GM21367 (cell line): Measurements from ENCODE around the gene COPS6.
A peak's percentile ranks its signal among the peaks of the same experiment; 100 is the strongest.

Source experiments
- ATAC-seq: cut with Tn5 transposase; IDR thresholded peaks from one replicate; pipeline ENCODE4 v1.9.1; 2021; ENCODE audit not compliant: unreplicated experiment

The COPS6 gene

GRCh38 chr7:100079024-100079560, 9.7 kb upstream of the COPS6 start:
- no peak for ATAC-seq

- ATAC-seq = no peak
These were observed 7.7 kb upstream of the COPS6 start for GRCh38 chr7:100080907-100081534.

DNA sequence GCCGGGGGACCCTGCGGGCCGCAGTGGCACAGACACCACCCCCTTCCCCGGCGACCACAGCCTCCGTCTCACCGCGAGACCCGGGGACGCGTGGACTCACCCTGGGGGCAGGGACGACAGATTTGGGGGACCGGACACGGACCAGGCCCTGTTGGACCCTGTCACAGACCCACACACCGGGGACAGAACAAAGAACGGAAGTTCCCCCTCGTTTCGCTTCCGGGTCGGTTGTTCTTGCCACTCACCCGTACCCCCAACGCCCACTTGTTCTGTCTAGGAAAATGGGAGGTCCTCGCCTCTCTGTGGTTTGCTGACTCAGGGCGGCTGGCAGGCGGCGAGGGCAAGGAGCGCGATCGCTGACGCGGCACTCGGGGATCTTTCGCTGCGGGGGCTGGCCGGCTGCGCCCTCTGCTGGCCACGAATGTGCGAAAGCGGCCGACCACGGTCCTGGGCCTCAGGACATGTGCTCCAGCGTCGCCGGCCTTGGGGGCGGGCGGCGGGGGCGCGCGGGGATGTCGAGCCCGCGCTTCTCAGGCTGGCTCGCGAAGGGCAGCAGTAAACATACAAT, 7.2 kb upstream of the COPS6 start, which contains the start of gene ZNF3:
Gene ZNF3 (minus strand): TSS at position 189 of the 568 bp plus-strand sequence. CDS start 4,366 bp downstream, outside the sequence.
- peak; percentile 63 for ATAC-seq

- no peak for ATAC-seq
These were observed 5.8 kb upstream of the COPS6 start for GRCh38 chr7:100082978-100083377.

DNA sequence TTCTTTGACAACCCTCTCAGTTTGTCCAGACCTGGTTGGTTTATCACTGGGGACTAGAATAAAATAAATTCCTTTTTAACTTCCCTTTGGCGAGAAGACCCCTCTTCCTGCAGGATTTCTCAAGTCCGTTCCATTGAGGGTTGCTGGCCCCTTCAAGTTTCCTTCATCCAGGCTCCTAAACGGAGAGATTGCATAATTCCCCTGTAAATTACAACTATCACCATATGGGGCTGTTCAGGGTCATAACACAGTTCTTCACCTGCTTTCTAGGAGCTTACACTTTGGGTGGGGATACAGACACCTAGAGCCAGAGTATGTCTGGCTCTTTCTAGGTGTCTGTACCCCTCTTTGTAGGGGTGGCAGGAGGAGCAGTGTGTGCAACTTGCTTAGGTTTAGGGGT, 3.3 kb upstream of the COPS6 start:
- ATAC-seq = no peak

DNA sequence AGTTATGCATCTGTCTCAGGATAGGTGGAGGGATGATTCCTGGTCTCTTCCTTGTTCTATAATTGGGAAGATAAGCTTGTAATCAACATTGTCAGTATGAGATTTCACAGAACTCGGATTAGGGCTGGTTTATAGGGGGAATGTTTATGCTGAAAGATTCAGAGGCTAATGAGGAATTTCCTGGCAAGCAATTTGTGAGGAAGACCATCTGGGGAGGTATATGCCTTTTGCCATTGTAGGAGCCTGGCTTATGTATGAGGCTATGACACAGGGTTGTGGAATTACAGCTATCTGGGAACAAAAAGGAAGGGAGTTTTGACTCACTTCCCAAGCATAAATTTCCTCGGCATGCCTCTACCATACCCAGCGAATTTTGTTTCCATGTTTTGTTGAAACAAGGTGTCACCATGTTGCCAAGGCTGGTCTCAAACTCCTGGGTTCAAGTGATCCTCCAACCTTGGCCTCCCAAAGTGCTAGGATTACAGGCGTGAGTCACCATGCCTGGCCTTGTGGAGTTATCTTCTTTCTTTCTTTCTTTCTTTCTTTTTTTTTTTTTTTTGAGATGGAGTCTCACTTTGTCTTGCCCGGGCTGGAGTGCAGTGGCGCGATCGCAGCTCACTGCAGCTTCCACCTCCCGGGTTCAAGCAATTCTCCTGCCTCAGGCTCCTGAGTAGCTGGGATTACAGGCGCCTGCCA, 1.6 kb upstream of the COPS6 start:
- ATAC-seq = no peak

DNA sequence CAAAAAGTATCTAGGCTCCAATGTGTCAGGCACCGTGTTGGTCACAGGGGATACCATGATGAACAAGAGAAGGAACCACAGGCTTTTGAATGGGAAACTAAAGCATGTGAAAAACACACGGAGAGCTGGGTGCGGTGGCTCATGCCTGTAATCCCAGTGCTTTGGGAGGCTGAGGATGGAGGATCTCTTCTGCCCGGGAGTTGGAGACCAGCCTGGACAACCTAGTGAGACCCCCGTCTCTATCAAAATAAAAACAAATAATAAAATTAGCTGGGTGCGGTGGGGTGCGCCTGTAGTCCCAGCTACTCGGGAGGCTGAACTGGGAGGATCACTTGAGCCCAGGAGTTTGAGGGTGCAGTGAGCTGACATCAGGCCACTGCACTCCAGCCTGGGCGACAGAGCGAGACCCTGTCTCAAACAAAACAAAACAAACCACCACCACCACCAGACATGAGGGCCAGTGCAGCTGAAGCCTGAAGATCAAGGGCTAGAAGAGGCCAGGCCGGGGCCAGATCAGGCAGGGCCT, 611 bp upstream of the COPS6 start:
- ATAC-seq = no peak

DNA sequence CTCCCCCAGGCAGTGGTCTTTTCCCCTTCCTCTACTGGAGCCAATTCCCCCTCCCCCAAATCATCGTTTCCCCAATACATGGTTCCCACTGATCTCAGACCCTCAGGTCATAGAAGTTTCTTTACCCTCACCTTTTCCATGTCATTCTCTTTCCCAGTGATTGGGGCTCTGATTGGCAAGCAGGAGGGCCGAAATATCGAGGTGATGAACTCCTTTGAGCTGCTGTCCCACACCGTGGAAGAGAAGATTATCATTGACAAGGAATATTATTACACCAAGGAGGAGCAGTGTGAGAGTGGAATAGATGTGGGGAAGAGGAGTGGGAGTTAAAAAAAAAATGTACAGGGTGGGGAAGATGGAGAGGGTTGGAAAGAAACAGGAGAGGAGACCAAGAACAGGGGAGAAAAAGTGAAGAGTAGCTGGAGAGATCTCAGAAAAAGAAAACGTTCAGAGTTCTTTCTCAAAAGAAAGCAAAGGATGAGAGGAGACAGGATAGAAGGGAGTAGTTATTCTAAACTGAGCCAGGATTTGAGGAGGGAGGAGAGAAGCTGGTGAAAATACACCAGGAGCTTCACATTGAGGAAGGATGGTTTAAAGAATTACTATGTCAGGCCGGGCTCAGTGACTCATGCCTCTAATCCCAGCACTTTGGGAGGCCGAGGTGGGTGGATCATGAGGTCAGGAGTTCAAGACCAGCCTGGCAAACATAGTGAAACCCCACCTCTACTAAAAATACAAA, 858 bp downstream of the COPS6 start:
- ATAC-seq = no peak

GRCh38 chr7:100090527-100091410, 2.0 kb downstream of the COPS6 start:
- ATAC-seq = no peak

DNA sequence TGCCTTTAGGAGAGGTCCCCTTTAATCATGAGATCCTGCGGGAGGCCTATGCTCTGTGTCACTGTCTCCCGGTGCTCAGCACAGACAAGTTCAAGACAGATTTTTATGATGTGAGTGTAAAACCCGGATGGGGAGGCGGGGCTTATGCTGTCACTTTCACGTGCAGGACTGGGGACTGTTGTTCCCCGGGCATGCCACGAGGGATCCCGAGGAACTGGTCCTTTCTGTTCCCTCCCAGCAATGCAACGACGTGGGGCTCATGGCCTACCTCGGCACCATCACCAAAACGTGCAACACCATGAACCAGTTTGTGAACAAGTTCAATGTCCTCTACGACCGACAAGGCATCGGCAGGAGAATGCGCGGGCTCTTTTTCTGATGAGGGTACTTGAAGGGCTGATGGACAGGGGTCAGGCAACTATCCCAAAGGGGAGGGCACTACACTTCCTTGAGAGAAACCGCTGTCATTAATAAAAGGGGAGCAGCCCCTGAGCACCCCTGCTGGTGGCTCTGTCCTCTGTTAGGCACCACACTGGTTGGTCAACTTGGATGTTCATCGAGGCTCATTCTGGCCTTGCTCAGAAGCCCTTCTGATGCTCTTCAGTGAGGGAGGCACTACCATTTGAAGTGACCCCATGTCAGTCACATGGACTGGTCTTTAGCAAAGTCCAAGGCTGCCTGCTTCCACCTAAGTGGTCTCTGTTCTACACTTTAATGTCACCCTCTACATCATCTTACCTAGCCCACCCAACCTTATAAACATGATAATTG, 2.8 kb downstream of the COPS6 start:
- ATAC-seq = no peak

GRCh38 chr7:100093054-100093453, 4.3 kb downstream of the COPS6 start:
- no peak for ATAC-seq

GRCh38 chr7:100093498-100093897, 4.7 kb downstream of the COPS6 start:
- ATAC-seq = no peak

- no peak for ATAC-seq
These were observed 5.2 kb downstream of the COPS6 start for GRCh38 chr7:100093925-100094486.

GRCh38 chr7:100095289-100095688, 6.5 kb downstream of the COPS6 start:
- ATAC-seq = no peak

DNA sequence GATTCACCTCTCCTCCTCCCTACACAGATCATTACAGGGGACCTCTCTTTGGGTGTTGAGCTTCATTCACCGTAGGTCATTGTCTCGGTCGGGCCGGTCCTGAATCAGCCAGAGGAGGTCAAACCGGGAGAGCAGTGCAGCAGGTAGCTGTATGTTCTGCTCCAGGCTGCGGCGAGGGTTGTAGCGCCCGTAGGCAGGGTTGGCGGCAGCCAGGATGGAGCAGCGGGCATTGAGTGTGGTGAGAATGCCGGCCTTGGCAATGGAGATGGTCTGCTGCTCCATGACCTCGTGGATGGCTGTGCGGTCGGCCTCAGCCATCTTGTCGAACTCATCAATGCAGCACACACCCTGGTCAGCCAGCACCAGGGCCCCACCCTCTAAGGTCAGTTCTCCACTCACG, 6.9 kb downstream of the COPS6 start:
- no peak for ATAC-seq

GRCh38 chr7:100098913-100099312, 10.1 kb downstream of the COPS6 start:
- no peak for ATAC-seq

- no peak for ATAC-seq
These were observed 10.7 kb downstream of the COPS6 start for GRCh38 chr7:100099452-100099851.

- ATAC-seq = peak; percentile 66
These were observed 11.7 kb downstream of the COPS6 start for GRCh38 chr7:100100420-100101015.
